B cell (primary cell): ENCODE data around the gene KDELR1. TPM values are rescaled to one million over a fixed set of nuclear protein-coding genes. Genes with fewer than 3 reads are reported as not detected.

Experiments
- ATAC-seq: fragments of 200-7000 bp; cut with Tn5 transposase; one replicate; pipeline ENCODE4 v1.10.0; 2021; ENCODE audit warnings: low read depth, mild to moderate bottlenecking, moderate number of reproducible peaks, moderate library complexity
- CTCF ChIA-PET: fragments of 350-600 bp; sonication (Branson Sonifier 250); formaldehyde crosslinking; loops from one replicate; lab custom pipeline; 2021; ENCODE audit warnings: antibody characterized with exemption, inconsistent platforms; lab: Charles Lee
- POLR2A ChIA-PET: fragments of 350-600 bp; sonication (Branson Sonifier 250); formaldehyde crosslinking; loops from one replicate; lab custom pipeline; 2021; ENCODE audit warnings: antibody characterized with exemption; lab: Charles Lee
- DNase-seq: peaks from one replicate; pipeline ENCODE4 v3.0.0; 2013
- H2AFZ ChIP-seq: 2 replicates; pipeline ENCODE4 v1.6.1; 2012; ENCODE audit warnings: mild to moderate bottlenecking, low read depth, low read length; ENCODE audit not compliant: insufficient read depth, poor library complexity, severe bottlenecking
- H3K27ac ChIP-seq, 2 donors: 1 replicate in 1 of 2; 2 replicates in 1 of 2; pipeline ENCODE4 v1.5.1; 2012 to 2013; ENCODE audit warnings: low read length in 2 of 2, mild to moderate bottlenecking in 2 of 2, moderate library complexity in 1 of 2
- H3K27me3 ChIP-seq, 4 experiments: fragments of 200-600 bp in 1 of 4; sonication (generic) in 1 of 4; replicated peaks in 1 of 4; 1 replicate in 2 of 4; 2 replicates in 2 of 4; pipeline versions ENCODE4 v1.6.1 to v1.7.0; 2013 to 2016; ENCODE audit warnings: low read length in 3 of 4, mild to moderate bottlenecking in 2 of 4, mixed read lengths in 1 of 4, moderate library complexity in 1 of 4; ENCODE audit not compliant: insufficient read depth in 4 of 4, control insufficient read depth in 3 of 4; ENCODE audit errors: control extremely low read depth in 1 of 4
- H3K36me3 ChIP-seq, 2 experiments: replicated peaks in 1 of 2; 1 replicate in 1 of 2; 2 replicates in 1 of 2; pipeline versions ENCODE4 v1.6.1 to v1.7.1; 2013; ENCODE audit warnings: low read length in 1 of 2; ENCODE audit not compliant: insufficient read depth in 2 of 2, control insufficient read depth in 1 of 2; ENCODE audit errors: control extremely low read depth in 1 of 2, extremely low read depth in 1 of 2
- H3K4me1 ChIP-seq, 2 donors: fragments of 200-600 bp in 1 of 2; sonication (generic) in 1 of 2; 1 replicate in 1 of 2; 2 replicates in 1 of 2; pipeline versions ENCODE4 v1.5.1 to v1.6.1; 2013 to 2017; ENCODE audit warnings: low read length in 2 of 2; ENCODE audit not compliant: control insufficient read depth in 2 of 2, insufficient read depth in 2 of 2
- H3K4me2 ChIP-seq: replicated peaks from 2 replicates; pipeline ENCODE3; 2012; ENCODE audit warnings: mild to moderate bottlenecking, low read depth, low read length; ENCODE audit not compliant: poor library complexity, severe bottlenecking
- H3K4me3 ChIP-seq, 5 experiments: fragments of 200-600 bp in 1 of 5; sonication (generic) in 1 of 5; 1 replicate in 3 of 5; 2 replicates in 2 of 5; pipeline versions ENCODE4 v1.5.1 to v1.7.0; 2011 to 2016; ENCODE audit warnings: low read length in 4 of 5, mild to moderate bottlenecking in 4 of 5, low read depth in 2 of 5, control low read depth in 1 of 5, moderate library complexity in 1 of 5; ENCODE audit not compliant: insufficient read depth in 1 of 5; ENCODE audit errors: control extremely low read depth in 1 of 5, extremely low read depth in 1 of 5
- H3K79me2 ChIP-seq: fragments of 200-600 bp; sonication (generic); one replicate; pipeline ENCODE4 v1.6.0; 2016; ENCODE audit warnings: low read length; ENCODE audit not compliant: control insufficient read depth, insufficient read depth
- H3K9ac ChIP-seq: fragments of 200-600 bp; sonication (generic); 2 replicates; pipeline ENCODE4 v1.6.1; 2017; ENCODE audit warnings: mild to moderate bottlenecking, low read length, moderate library complexity
- H3K9me3 ChIP-seq, 3 donors: one replicate each; pipeline versions ENCODE4 v1.6.1 to v1.7.1; 2013; ENCODE audit warnings: low read length in 2 of 3; ENCODE audit not compliant: control insufficient read depth in 2 of 3, insufficient read depth in 1 of 3; ENCODE audit errors: control extremely low read depth in 1 of 3
- H4K20me1 ChIP-seq: 2 replicates; pipeline ENCODE4 v1.6.0; 2012; ENCODE audit warnings: mild to moderate bottlenecking, low read length; ENCODE audit not compliant: insufficient read depth, control insufficient read depth, poor library complexity, severe bottlenecking
- H3K27ac Mint-ChIP-seq: one replicate; pipeline ENCODE4 v1.8.0; 2021; ENCODE audit warnings: mixed read lengths
- H3K27me3 Mint-ChIP-seq: one replicate; pipeline ENCODE4 v1.8.0; 2021; ENCODE audit warnings: mixed read lengths
- H3K4me1 Mint-ChIP-seq: one replicate; pipeline ENCODE4 v1.8.0; 2021; ENCODE audit warnings: mixed read lengths
- H3K4me3 Mint-ChIP-seq: one replicate; pipeline ENCODE4 v1.8.0; 2021; ENCODE audit warnings: mixed read lengths
- H3K9me3 Mint-ChIP-seq: one replicate; pipeline ENCODE4 v1.8.0; 2022; ENCODE audit warnings: mixed read lengths; ENCODE audit not compliant: insufficient read depth
- CTCF ChIP-seq: fragments of 200-600 bp; IDR thresholded peaks from one replicate; pipeline ENCODE4 v1.8.0; 2022; ENCODE audit warnings: antibody characterized with exemption, mild to moderate bottlenecking
- EZH2 ChIP-seq: IDR thresholded peaks from 2 replicates; pipeline ENCODE4 v1.6.1; 2012; ENCODE audit warnings: borderline replicate concordance, low read depth, mild to moderate bottlenecking, moderate library complexity, low read length; ENCODE audit not compliant: insufficient read depth, poor library complexity, severe bottlenecking
- WGBS: methylation state at CpG from one replicate; pipeline ENCODE4 v1.1.5; 2013; ENCODE audit warnings: missing lambda C conversion rate; ENCODE audit not compliant: insufficient coverage; 5-methylcytosine and 5-hydroxymethylcytosine counted together
- intact Hi-C: fragments of 100-400 bp; cut with micrococcal nuclease; formaldehyde crosslinking; loops from one replicate; pipeline ENCODE4 v1.10.0; 2022
- polyA plus RNA-seq: library from polyadenylated mRNA; depleted of rRNA; stranded (reverse); fragments of >200 nt; gene quantifications from 2 replicates; pipeline ENCODE4 v1.2.3, GENCODE V29; 2012
- total RNA-seq, 2 donors: library from RNA; stranded (reverse); fragments of 120-200 nt in 1 of 2; gene quantifications; 1 replicate in 1 of 2; 2 replicates in 1 of 2; pipeline versions ENCODE4 v1.2.3 to v1.2.4, GENCODE V29; 2013 to 2022

KDELR1 gene
- total and polyA plus RNA-seq, 2 donors (not counting 1 experiment from before 2014, with no cell fraction given), result 33.3 to 62.7 TPM

GRCh38 chr19:48386981-48387380 is 4.4 kb downstream of the KDELR1 start:
- Histone ChIP-seq H3K9ac (no peak overlapping the region), H3K27me3 (no peaks in the 10 kb centered on the region), H3K4me1 (peaks cover 9 to 14% of the 10 kb centered on the region in 2 donors), H3K4me3 (no peak overlapping the region), H4K20me1 (no peaks in the 10 kb centered on the region), H3K79me2 (peaks cover 9% of the 10 kb centered on the region), H3K27ac (no peak overlapping the region), H3K36me3 (peaks cover 1 to 43% of the 10 kb centered on the region in 2 experiments), H3K9me3 (no peaks in the 10 kb centered on the region), H3K4me2 (no peak overlapping the region), H2AFZ (no peak overlapping the region)
- intact Hi-C loops, result no loop called here
- TF ChIP-seq CTCF, result no peak
- TF ChIP-seq EZH2, result no peak
- POLR2A ChIA-PET, result interaction anchor here (0.7 kb wide), 2 partner anchors 15 to 24 kb away, joined by 7 read pairs; no protein-coding TSS in a partner anchor
- no peak overlapping the region for H3K4me3 Mint-ChIP-seq
- H3K9me3 Mint-ChIP-seq, result no peaks in the 10 kb centered on the region
- DNase-seq (no peak), ATAC-seq (no peak)
- CTCF ChIA-PET, result interaction anchor here (0.7 kb wide), 2 partner anchors 13 to 296 kb away, joined by 3 to 4 read pairs; no protein-coding TSS in a partner anchor
- no peak overlapping the region for H3K27ac Mint-ChIP-seq
- H3K4me1 Mint-ChIP-seq, result peaks cover 5% of the 10 kb centered on the region
- no peaks in the 10 kb centered on the region for H3K27me3 Mint-ChIP-seq
- WGBS, result 100% methylated on average over 1 of the region's 3 CpGs

- H3K9me3 ChIP-seq, result no peaks in the 10 kb centered on the region
- Mint-ChIP-seq H3K27me3 (no peaks in the 10 kb centered on the region), H3K4me1 (peaks cover 3% of the 10 kb centered on the region), H3K4me3 (no peak overlapping the region), H3K9me3 (no peaks in the 10 kb centered on the region), H3K27ac (no peak overlapping the region)
- 94% methylated on average over 3 of the region's 7 CpGs for WGBS
- CTCF ChIA-PET, result no interaction called here
- no peaks in the 10 kb centered on the region for H3K79me2 ChIP-seq
- H2AFZ ChIP-seq, result no peak overlapping the region
- H3K36me3 ChIP-seq, result peaks cover 1 to 47% of the 10 kb centered on the region in 2 experiments
- DNase-seq (no peak), ATAC-seq (no peak)
- no peaks in the 10 kb centered on the region for H4K20me1 ChIP-seq
- H3K4me3 ChIP-seq, result no peak overlapping the region
- no peak overlapping the region for H3K4me2 ChIP-seq
- no peak overlapping the region for H3K9ac ChIP-seq
- no peaks in the 10 kb centered on the region for H3K27me3 ChIP-seq
- H3K27ac ChIP-seq, result no peak overlapping the region
- intact Hi-C loops, result no loop called here
- H3K4me1 ChIP-seq, result peaks cover 5% of the 10 kb centered on the region in 2 donors
- POLR2A ChIA-PET, result no interaction called here
- no peak for TF ChIP-seq CTCF
- TF ChIP-seq EZH2, result no peak
Measured at GRCh38 chr19:48385461-48386087, 5.8 kb downstream of the KDELR1 start.
